ENCODE measurements around the gene SPDYE1. TPM values are rescaled to one million over a fixed set of nuclear protein-coding genes. Genes with fewer than 3 reads are reported as not detected.

SPDYE1 gene
- total RNA-seq, 1 donor from 2014 or later = not detected

GRCh38 chr7:44044315-44045225 lies 46.9 kb downstream of the SPDYE1 start, which contains the start of gene DBNL:
Gene DBNL, plus strand, starts transcription at chr7:44044702. Its CDS starts 36 bp downstream, at chr7:44044738.
- TF ChIP-seq CTCF (IDR thresholded peaks at IDR 0.05) (no peak), POLR2A (IDR thresholded peaks at IDR 0.05) (peak in 1 of 2 donors; percentile 52), POLR2AphosphoS5 (IDR thresholded peaks at IDR 0.05; ENCODE audit: insufficient read depth in 1 of 2, low read depth in 1 of 2) (peak; percentile 88 to 90)
- Histone ChIP-seq H3K27me3 (no peaks in the 10 kb centered on the region), H3K4me3 (peak within 1 kb of the TSS; percentile 76 to 83), H3K9me3 (no peaks in the 10 kb centered on the region), H3K36me3 (peaks cover 0 to 6% of the 10 kb centered on the region in 2 donors), H3K27ac (peak within 1 kb of the TSS; percentile 84), H3K4me1 (peaks cover 50% of the 10 kb centered on the region)
- peak in 1 of 2 donors; percentile 97 for DNase-seq (ENCODE audit: extremely low spot score in 2 of 2)
- intact Hi-C loops (cut with DNase I) = no loop called here

GRCh38 chr7:44045226-44046014 lies 47.7 kb downstream of the SPDYE1 start:
- Histone ChIP-seq H3K9me3 (no peaks in the 10 kb centered on the region), H3K4me3 (peak overlapping the region; percentile 76 to 83), H3K36me3 (peaks cover 0 to 12% of the 10 kb centered on the region in 2 donors), H3K27me3 (no peaks in the 10 kb centered on the region), H3K27ac (peak overlapping the region; percentile 84), H3K4me1 (peaks cover 54% of the 10 kb centered on the region)
- intact Hi-C loops (cut with DNase I) = no loop called here
- TF ChIP-seq POLR2A (IDR thresholded peaks at IDR 0.05) (no peak), CTCF (IDR thresholded peaks at IDR 0.05) (no peak), POLR2AphosphoS5 (IDR thresholded peaks at IDR 0.05; ENCODE audit: insufficient read depth in 1 of 2, low read depth in 1 of 2) (no peak)
- DNase-seq (ENCODE audit: extremely low spot score in 2 of 2) = peak in 1 of 2 donors; percentile 25

- no peak for TF ChIP-seq POLR2AphosphoS5 (IDR thresholded peaks at IDR 0.05; ENCODE audit: insufficient read depth in 1 of 2, low read depth in 1 of 2)
- no peak for TF ChIP-seq POLR2A (IDR thresholded peaks at IDR 0.05)
- H3K9me3 ChIP-seq = no peaks in the 10 kb centered on the region
- DNase-seq (ENCODE audit: extremely low spot score in 2 of 2) = peak in 1 of 2 donors; percentile 85
- no peaks in the 10 kb centered on the region for H3K27me3 ChIP-seq
- H3K27ac ChIP-seq = peak overlapping the region; percentile 84
- no peak overlapping the region for H3K4me3 ChIP-seq
- H3K36me3 ChIP-seq = peaks cover 0 to 21% of the 10 kb centered on the region in 2 donors
- peaks cover 53% of the 10 kb centered on the region for H3K4me1 ChIP-seq
- intact Hi-C loops (cut with DNase I) = no loop called here
Observed at GRCh38 chr7:44046321-44047061, 48.8 kb downstream of the SPDYE1 start.

GRCh38 chr7:44048031-44048795 lies 50.5 kb downstream of the SPDYE1 start:
- peaks cover 65% of the 10 kb centered on the region for H3K4me1 ChIP-seq
- no peak overlapping the region for H3K4me3 ChIP-seq
- no peaks in the 10 kb centered on the region for H3K9me3 ChIP-seq
- DNase-seq (ENCODE audit: extremely low spot score in 2 of 2) = peak in 1 of 2 donors; percentile 93
- peak overlapping the region; percentile 26 for H3K27ac ChIP-seq
- no peaks in the 10 kb centered on the region for H3K27me3 ChIP-seq
- intact Hi-C loops (cut with DNase I) = no loop called here
- TF ChIP-seq POLR2A (IDR thresholded peaks at IDR 0.05) (no peak), CTCF (IDR thresholded peaks at IDR 0.05) (no peak), POLR2AphosphoS5 (IDR thresholded peaks at IDR 0.05; ENCODE audit: insufficient read depth in 1 of 2, low read depth in 1 of 2) (no peak)
- H3K36me3 ChIP-seq = peaks cover 0 to 37% of the 10 kb centered on the region in 2 donors

Data from vagina (tissue), 2 donors.